Globus pallidus (tissue), 1 donor: Measurements from ENCODE around the gene DTD2.

Source experiments
- DNase-seq: peaks from one replicate; pipeline ENCODE4 v3.0.0-alpha.2; 2015; ENCODE audit warnings: low spot score

DTD2 gene

GRCh38 chr14:31405106-31405505 lies 52.2 kb downstream of the DTD2 start:
- DNase-seq = no peak

- no peak for DNase-seq
These were observed 53.6 kb downstream of the DTD2 start for GRCh38 chr14:31403707-31404106.

GRCh38 chr14:31402764-31403439 lies 54.4 kb downstream of the DTD2 start:
- no peak for DNase-seq

GRCh38 chr14:31401369-31401932 lies 55.9 kb downstream of the DTD2 start:
- no peak for DNase-seq

- no peak for DNase-seq
These were observed 57.2 kb downstream of the DTD2 start for GRCh38 chr14:31400031-31400638.
